HL-60/S4 treated with retinoic acid at 250 ng/mL for 4 days and 3 days (cell line): ENCODE results near the gene CFAP100.

Source experiments
- in situ Hi-C: fragments of 300-500 bp; cut with MboI; formaldehyde crosslinking; loops from 2 replicates; pipeline ENCODE4 v1.7.0; 2022; ENCODE audit warnings: low sequenced_read_pairs

CFAP100 gene

DNA sequence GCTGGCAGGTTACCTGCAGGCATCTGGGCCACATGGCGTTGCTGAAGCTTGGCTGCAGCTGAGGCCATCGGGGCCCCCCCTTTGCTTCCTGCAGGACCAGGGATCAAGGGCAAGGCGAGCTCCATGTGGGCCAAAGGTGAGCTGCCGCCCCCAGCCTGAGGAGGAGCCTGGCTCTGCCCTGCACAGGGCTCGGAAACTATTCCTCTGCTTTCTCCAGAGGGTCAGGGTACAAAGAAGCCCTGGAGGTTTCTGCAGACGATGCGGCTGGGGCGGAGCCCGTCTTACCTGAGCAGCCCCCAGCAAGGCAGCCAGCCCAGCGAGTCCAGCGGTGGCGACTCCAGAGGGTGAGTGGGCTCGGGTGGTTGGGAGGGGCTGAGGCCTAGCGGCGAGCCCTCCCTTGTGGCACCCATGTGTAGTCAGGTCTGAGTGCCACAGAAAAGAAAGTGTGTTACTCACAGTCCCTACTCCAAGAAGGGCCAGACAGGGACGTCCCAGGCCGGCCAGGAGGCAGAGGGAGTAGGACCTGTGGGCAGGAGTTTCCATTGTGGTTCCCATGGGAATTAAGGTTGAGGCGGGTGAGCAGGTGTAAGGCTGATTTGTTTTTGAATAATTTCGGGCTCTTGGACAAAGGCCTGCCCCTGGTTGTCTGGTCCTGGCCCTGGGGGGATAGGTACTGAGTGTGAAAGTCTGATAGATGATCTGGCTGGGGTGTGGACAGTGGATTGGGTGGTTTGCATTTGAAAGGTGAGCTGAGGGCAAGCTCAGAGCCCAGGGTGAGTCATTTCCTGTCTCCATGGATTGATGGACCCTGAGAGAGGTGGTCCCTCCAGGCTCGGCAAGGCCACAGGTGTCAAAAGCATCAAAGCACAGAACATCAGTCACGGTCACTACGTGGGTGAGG, 25.4 kb downstream of the CFAP100 start:
- in situ Hi-C loops, result no loop called here

GRCh38 chr3:126421573-126422119, 26.9 kb downstream of the CFAP100 start:
- in situ Hi-C loops, result no loop called here

DNA sequence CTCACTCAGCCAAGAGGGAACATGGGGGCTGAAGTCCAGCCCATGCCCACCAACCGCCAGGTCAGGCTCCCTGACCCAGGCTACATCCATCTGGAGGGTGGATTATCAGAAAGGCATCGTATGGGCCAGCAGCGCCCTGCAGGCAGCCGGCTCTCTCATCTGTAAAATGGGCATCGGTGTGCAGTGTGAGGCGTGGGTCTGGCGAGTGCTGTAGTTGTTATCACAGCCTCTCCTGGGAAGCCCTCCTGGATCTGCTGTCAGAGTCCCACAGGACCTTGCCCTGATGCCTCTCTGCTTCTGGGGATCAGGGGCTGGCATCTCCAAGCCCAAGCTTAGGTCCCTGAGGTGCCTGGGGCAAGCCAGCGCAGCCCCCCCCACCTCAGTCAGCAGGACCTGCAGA, 27.4 kb downstream of the CFAP100 start:
- in situ Hi-C loops, result no loop called here

- in situ Hi-C loops, result no loop called here
Observed at GRCh38 chr3:126422571-126423091, 27.9 kb downstream of the CFAP100 start.

- in situ Hi-C loops, result no loop called here
Observed at GRCh38 chr3:126423191-126424038, 28.7 kb downstream of the CFAP100 start.

GRCh38 chr3:126424039-126424717, 29.5 kb downstream of the CFAP100 start:
- in situ Hi-C loops, result no loop called here

- in situ Hi-C loops, result no loop called here
Observed at GRCh38 chr3:126424751-126425150, 30.0 kb downstream of the CFAP100 start.

- in situ Hi-C loops, result no loop called here
Observed at GRCh38 chr3:126431103-126431534, 36.4 kb downstream of the CFAP100 start.

GRCh38 chr3:126432361-126433104, 37.8 kb downstream of the CFAP100 start:
- in situ Hi-C loops, result no loop called here

GRCh38 chr3:126433105-126433430, 38.4 kb downstream of the CFAP100 start:
- in situ Hi-C loops, result no loop called here

GRCh38 chr3:126433496-126434263, 39.0 kb downstream of the CFAP100 start:
- in situ Hi-C loops, result no loop called here

DNA sequence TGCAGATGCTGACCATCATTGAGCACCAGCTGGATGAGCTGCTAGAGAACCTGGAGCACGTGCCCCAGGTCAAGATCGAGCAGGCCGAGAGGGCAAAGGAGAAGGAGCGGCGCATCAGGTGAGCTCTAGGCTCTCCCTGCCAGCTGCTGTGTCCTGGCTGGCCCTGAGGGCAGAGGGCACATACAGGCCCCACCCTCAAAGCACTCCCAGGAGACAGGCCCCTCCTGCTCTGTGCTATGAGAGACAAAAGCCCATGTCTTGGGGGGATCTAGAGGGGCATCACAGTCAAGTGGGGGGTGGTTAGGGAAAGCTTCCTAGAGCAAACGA, 39.5 kb downstream of the CFAP100 start:
- in situ Hi-C loops, result no loop called here

DNA sequence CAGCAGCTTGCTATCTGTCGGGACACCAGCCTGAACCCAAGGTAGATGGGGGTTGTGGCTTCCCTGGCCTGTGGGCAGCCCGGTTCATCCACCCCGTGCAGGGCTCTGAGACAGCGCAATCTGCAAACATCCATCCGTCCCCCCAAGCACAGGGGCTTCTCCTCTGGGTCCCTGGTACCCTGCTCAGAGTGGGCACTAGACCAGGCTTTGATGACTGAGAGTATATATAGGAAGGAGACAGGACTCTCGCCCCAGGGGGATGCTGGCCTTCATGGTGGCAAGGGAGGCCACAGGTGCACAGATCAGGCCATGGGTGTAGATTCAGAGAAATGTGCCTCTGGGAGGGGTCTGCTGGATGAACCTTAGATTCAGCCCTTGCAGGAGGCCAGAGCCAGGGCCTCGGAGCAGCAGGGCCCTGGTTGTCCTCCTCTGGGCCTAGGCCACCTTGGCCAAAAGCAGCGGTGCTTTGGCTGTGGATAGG, 40.3 kb downstream of the CFAP100 start:
- in situ Hi-C loops, result no loop called here

DNA sequence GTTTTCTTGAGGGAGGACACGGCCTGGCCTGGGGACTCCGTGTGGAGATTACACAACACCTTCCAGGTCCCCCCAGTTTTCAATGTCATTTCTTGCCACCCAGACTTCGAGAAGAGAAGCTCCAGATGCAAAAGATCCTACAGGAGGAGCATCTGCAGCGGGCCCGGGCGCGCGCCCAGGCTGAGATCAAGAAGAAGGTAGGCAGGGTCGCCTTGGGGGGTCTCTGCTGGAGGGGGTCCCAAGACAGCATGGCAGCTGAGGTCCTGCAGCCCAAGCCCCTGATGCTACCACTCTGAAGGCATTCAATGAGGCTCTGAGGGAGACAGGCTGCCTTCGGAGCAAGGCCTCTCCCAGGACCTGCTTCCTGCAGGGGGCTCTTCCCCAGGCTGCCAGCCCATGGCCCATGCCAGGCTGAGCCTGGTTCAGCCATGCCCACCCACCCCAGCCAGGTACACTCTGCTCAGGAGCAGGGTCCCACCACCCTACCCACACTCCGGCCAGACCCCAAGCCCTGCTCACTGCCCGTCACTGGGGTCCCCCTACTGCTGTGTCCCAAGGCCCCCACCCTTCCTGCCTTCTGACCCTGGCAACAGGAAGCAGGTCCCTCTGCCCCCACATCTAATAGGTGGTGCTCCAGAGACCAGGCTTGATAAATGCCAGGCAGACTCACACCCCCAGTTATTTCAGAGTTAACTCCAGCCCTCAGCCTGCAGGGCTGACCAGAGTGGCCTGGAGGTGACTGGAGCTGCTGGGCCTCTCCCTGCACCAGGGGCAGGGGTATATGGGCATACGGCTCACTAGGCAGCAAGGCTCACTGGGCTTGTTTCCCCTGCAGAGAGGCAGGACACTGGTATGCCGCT, 41.0 kb downstream of the CFAP100 start:
- in situ Hi-C loops, result no loop called here

- in situ Hi-C loops, result no loop called here
Observed at GRCh38 chr3:126436826-126437717, 42.4 kb downstream of the CFAP100 start.

DNA sequence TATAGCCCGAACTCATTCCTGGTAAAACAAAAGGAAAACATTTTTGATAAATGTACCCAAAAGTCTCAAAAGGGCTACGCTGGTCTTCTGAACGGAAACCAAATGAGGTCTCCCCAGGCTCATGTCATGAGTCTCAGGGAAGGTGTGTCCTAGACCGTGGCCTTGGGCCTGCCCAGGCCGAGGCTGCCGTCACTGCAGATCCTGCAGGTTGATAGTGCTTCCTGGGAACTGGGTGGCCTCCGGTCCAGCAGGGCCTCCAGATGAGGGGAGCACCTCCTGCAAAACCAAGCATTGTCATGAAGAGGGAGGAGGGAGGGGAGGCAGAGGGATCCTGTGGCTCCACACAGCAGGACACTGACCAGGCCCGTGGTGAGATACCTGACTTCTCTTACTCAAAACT, 43.5 kb downstream of the CFAP100 start:
- in situ Hi-C loops, result no loop called here

DNA sequence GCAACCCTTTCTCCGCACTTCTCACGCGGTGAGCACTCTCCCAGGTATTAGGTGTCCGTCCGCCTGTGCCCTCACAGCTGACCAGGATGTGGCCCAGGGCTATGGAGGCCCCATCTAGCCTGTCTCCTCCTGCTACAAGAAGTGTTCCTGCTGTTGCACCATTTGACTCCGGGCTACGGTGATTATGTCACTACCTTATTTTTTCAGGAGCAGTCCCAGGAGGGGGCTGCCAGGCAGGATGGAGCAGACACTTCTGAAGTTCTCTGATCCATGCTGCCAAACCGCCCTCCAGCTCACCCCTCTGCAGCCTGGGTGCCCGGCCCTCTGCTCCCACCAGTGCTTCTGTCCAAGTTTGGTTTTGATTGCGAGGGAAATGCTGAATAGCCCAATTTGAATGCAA, 44.0 kb downstream of the CFAP100 start:
- in situ Hi-C loops, result no loop called here
